HG03520 (cell line): ENCODE measurements around the gene COX6B1.
A peak's percentile ranks its signal among the peaks of the same experiment; 100 is the strongest.
"Not testable (repeated sequence)": the region's sequence is repeated elsewhere in the genome, so short reads cannot be mapped to it uniquely, and the experiment has no call there.

Source experiments
- ATAC-seq: cut with Tn5 transposase; IDR thresholded peaks from one replicate; pipeline ENCODE4 v1.9.1; 2021; ENCODE audit warnings: mild to moderate bottlenecking, moderate library complexity; ENCODE audit not compliant: unreplicated experiment

COX6B1 gene

GRCh38 chr19:35648017-35648961 is at the start of gene COX6B1:
TSS of gene COX6B1 (plus strand) at chr19:35648323. CDS start at chr19:35651244, 2,921 bp downstream.
- ATAC-seq, result peak; percentile 46

GRCh38 chr19:35601971-35602370 is 46.2 kb upstream of the COX6B1 start:
- ATAC-seq, result no peak

GRCh38 chr19:35604436-35604835 is 43.7 kb upstream of the COX6B1 start:
- ATAC-seq, result not testable (repeated sequence)

- not testable (repeated sequence) for ATAC-seq
These were observed 41.0 kb upstream of the COX6B1 start for GRCh38 chr19:35607170-35607569.

GRCh38 chr19:35607661-35608060 is 40.5 kb upstream of the COX6B1 start:
- ATAC-seq, result no peak

GRCh38 chr19:35608251-35608650 is 39.9 kb upstream of the COX6B1 start:
- no peak for ATAC-seq

- ATAC-seq, result no peak
These were observed 38.2 kb upstream of the COX6B1 start for GRCh38 chr19:35609851-35610353.

- ATAC-seq, result no peak
These were observed 35.9 kb upstream of the COX6B1 start for GRCh38 chr19:35612224-35612558.

GRCh38 chr19:35612559-35613321 is 35.4 kb upstream of the COX6B1 start, which contains the start of gene HAUS5:
TSS of gene HAUS5 (plus strand) at chr19:35612735. CDS start at chr19:35612795, 60 bp downstream.
- peak; percentile 74 for ATAC-seq

- no peak for ATAC-seq
These were observed 34.5 kb upstream of the COX6B1 start for GRCh38 chr19:35613574-35613973.

- no peak for ATAC-seq
These were observed 33.1 kb upstream of the COX6B1 start for GRCh38 chr19:35615036-35615435.

GRCh38 chr19:35618857-35619256 is 29.3 kb upstream of the COX6B1 start:
- ATAC-seq, result no peak

- no peak for ATAC-seq
These were observed 28.7 kb upstream of the COX6B1 start for GRCh38 chr19:35619290-35619923.

- ATAC-seq, result no peak
These were observed 28.1 kb upstream of the COX6B1 start for GRCh38 chr19:35620001-35620400.

GRCh38 chr19:35621708-35622107 is 26.4 kb upstream of the COX6B1 start:
- no peak for ATAC-seq

GRCh38 chr19:35622750-35623149 is 25.4 kb upstream of the COX6B1 start:
- no peak for ATAC-seq

- no peak for ATAC-seq
These were observed 24.7 kb upstream of the COX6B1 start for GRCh38 chr19:35623327-35624010.

- no peak for ATAC-seq
These were observed 19.9 kb upstream of the COX6B1 start for GRCh38 chr19:35628264-35628564.

GRCh38 chr19:35628565-35629331 is 19.4 kb upstream of the COX6B1 start, which contains the start of gene RBM42:
TSS of gene RBM42 (plus strand) at chr19:35629036. CDS start at chr19:35629154, 118 bp downstream.
- peak; percentile 89 for ATAC-seq

GRCh38 chr19:35629332-35629633 is 18.8 kb upstream of the COX6B1 start:
- ATAC-seq, result no peak
